ENCODE measurements around the gene GRM7. TPM values are rescaled to one million over a fixed set of nuclear protein-coding genes. Genes with fewer than 3 reads are reported as not detected.

The GRM7 gene
- total RNA-seq, 2 experiments from 2014 or later: not detected

DNA sequence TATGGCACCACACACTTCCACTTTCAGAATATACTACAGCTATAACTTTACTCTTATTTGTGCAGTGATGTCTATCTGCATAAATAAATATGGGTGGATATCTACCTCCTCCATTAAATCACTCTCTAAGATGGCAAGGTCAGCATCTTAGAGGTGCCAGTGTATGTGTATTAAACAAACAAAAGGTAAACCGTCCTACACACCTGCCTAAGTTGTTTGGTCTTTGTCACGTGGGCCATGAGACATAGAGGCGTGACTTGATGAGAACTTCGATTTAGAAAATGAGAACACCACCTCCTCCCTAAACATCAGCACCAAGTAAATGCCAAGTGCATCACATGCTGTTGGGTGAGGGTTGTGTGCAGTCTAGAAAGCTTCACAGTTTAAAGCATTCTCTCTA is 310.6 kb downstream of the GRM7 start:
- H3K36me3 ChIP-seq (ENCODE audit: insufficient read depth, low read length): no peaks in the 10 kb centered on the region
- H3K4me3 ChIP-seq (ENCODE audit: low read length): no peak overlapping the region
- H3K36me3 Mint-ChIP-seq (ENCODE audit: low read depth): no peaks in the 10 kb centered on the region
- ATAC-seq (ENCODE audit: poor library complexity) (no peak), DNase-seq (no peak)
- TF ChIP-seq, protein P1, sequence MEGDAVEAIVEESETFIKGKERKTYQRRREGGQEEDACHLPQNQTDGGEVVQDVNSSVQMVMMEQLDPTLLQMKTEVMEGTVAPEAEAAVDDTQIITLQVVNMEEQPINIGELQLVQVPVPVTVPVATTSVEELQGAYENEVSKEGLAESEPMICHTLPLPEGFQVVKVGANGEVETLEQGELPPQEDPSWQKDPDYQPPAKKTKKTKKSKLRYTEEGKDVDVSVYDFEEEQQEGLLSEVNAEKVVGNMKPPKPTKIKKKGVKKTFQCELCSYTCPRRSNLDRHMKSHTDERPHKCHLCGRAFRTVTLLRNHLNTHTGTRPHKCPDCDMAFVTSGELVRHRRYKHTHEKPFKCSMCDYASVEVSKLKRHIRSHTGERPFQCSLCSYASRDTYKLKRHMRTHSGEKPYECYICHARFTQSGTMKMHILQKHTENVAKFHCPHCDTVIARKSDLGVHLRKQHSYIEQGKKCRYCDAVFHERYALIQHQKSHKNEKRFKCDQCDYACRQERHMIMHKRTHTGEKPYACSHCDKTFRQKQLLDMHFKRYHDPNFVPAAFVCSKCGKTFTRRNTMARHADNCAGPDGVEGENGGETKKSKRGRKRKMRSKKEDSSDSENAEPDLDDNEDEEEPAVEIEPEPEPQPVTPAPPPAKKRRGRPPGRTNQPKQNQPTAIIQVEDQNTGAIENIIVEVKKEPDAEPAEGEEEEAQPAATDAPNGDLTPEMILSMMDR (IDR thresholded peaks at IDR 0.05): no peak
- intact Hi-C loops (cut with DNase I, micrococcal nuclease): no loop called here
- CTCF ChIA-PET: no interaction called here
- H3K4me3 Mint-ChIP-seq: no peak overlapping the region
- peaks cover 2% of the 10 kb centered on the region for H3K9me3 Mint-ChIP-seq
- no peak overlapping the region for H3K27ac Mint-ChIP-seq
- H3K9me3 ChIP-seq (ENCODE audit: control insufficient read depth in 1 of 2, insufficient read depth in 1 of 2, low read length in 2 of 2): peaks cover 0 to 4% of the 10 kb centered on the region in 2 experiments
- H3K4me1 Mint-ChIP-seq (ENCODE audit: low read depth): no peaks in the 10 kb centered on the region
- POLR2A ChIA-PET: no interaction called here
- no peaks in the 10 kb centered on the region for H3K27me3 ChIP-seq (ENCODE audit: control insufficient read depth in 1 of 2, insufficient read depth in 2 of 2, low read length in 2 of 2)
- H3K27ac ChIP-seq (ENCODE audit: low read depth in 1 of 2, low read length in 2 of 2): no peak overlapping the region
- no peaks in the 10 kb centered on the region for H3K27me3 Mint-ChIP-seq
- H3K4me1 ChIP-seq (ENCODE audit: insufficient read depth, low read length): no peaks in the 10 kb centered on the region

DNA sequence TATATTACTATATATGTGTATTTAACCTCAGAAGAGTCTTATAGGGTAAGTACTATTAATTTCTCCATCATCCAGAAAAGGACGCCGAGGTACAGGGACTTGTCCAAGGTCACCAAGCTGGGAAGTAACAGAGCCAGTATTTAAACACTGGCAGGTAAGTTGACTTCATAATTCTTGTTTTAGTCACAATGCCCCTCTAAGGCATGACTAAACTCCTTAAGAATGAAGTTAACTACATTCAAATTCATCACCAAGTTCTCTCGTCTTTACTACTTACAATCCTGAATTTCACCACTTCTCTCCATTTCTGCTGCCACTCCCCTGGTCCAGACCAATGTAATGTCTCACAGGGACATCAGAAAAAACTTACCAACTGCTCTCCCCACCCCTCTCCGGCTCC is 312.1 kb downstream of the GRM7 start:
- H3K9me3 Mint-ChIP-seq: peaks cover 2% of the 10 kb centered on the region

DNA sequence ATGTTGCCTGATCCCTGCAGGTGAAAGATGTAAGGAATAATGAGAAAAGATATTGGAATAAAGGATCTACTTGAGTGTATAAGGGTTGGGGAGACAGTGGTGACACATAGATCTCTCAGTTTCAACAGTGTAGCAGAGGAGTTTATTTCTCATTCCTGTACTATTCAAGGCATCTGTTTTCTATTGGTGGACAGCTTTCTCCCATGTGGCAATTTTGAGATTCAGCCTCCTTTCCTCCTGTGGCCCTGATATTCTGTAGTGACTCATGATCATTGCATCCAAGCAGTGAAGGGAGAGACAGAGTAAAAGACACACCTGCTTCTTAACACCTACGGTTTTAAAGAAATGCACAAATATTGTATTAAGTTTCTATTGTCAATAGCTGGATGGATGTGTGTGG is 327.6 kb downstream of the GRM7 start:
- TF ChIP-seq, protein P1 (IDR thresholded peaks at IDR 0.05): no peak
- CTCF ChIA-PET: no interaction called here
- no peaks in the 10 kb centered on the region for H3K27me3 ChIP-seq (ENCODE audit: control insufficient read depth in 1 of 2, insufficient read depth in 2 of 2, low read length in 2 of 2)
- H3K4me3 Mint-ChIP-seq: no peak overlapping the region
- no peak overlapping the region for H3K27ac ChIP-seq (ENCODE audit: low read depth in 1 of 2, low read length in 2 of 2)
- H3K4me1 ChIP-seq (ENCODE audit: insufficient read depth, low read length): no peaks in the 10 kb centered on the region
- no peak overlapping the region for H3K27ac Mint-ChIP-seq
- H3K36me3 Mint-ChIP-seq (ENCODE audit: low read depth): no peaks in the 10 kb centered on the region
- intact Hi-C loops (cut with DNase I, micrococcal nuclease): no loop called here
- DNase-seq (no peak), ATAC-seq (ENCODE audit: poor library complexity) (no peak)
- no peaks in the 10 kb centered on the region for H3K27me3 Mint-ChIP-seq
- no peaks in the 10 kb centered on the region for H3K9me3 Mint-ChIP-seq
- POLR2A ChIA-PET: no interaction called here
- no peaks in the 10 kb centered on the region for H3K36me3 ChIP-seq (ENCODE audit: insufficient read depth, low read length)
- no peaks in the 10 kb centered on the region for H3K9me3 ChIP-seq (ENCODE audit: control insufficient read depth in 1 of 2, insufficient read depth in 1 of 2, low read length in 2 of 2)
- no peaks in the 10 kb centered on the region for H3K4me1 Mint-ChIP-seq (ENCODE audit: low read depth)
- no peak overlapping the region for H3K4me3 ChIP-seq (ENCODE audit: low read length)

More for the DNA sequence above, 312.1 kb downstream of the GRM7 start:
- POLR2A ChIA-PET: no interaction called here
- H3K27ac Mint-ChIP-seq: no peak overlapping the region
- Histone ChIP-seq H3K9me3 (ENCODE audit: control insufficient read depth in 1 of 2, insufficient read depth in 1 of 2, low read length in 2 of 2) (no peaks in the 10 kb centered on the region), H3K36me3 (ENCODE audit: insufficient read depth, low read length) (no peaks in the 10 kb centered on the region), H3K4me1 (ENCODE audit: insufficient read depth, low read length) (no peaks in the 10 kb centered on the region), H3K27ac (ENCODE audit: low read depth in 1 of 2, low read length in 2 of 2) (no peak overlapping the region), H3K4me3 (ENCODE audit: low read length) (no peak overlapping the region), H3K27me3 (ENCODE audit: control insufficient read depth in 1 of 2, insufficient read depth in 2 of 2, low read length in 2 of 2) (no peaks in the 10 kb centered on the region)
- H3K4me1 Mint-ChIP-seq (ENCODE audit: low read depth): no peaks in the 10 kb centered on the region
- no peaks in the 10 kb centered on the region for H3K36me3 Mint-ChIP-seq (ENCODE audit: low read depth)
- H3K27me3 Mint-ChIP-seq: no peaks in the 10 kb centered on the region
- CTCF ChIA-PET: no interaction called here
- intact Hi-C loops (cut with DNase I, micrococcal nuclease): no loop called here
- no peak overlapping the region for H3K4me3 Mint-ChIP-seq
- no peak for DNase-seq
- ATAC-seq (ENCODE audit: poor library complexity): no peak
- TF ChIP-seq, protein P1 (IDR thresholded peaks at IDR 0.05): no peak
